ENCODE measurements around the gene LRRC8D.

- TF ChIP-seq CTCF (IDR thresholded peaks at IDR 0.05; ENCODE audit: low read depth, low read length) (no peak), MYC (IDR thresholded peaks at IDR 0.05; ENCODE audit: low read depth, low read length) (no peak), POLR2A (IDR thresholded peaks at IDR 0.05; ENCODE audit: extremely low read depth, insufficient read length) (no peak)
These were observed 45.7 kb downstream of the LRRC8D start for GRCh38 chr1:89866568-89866967.
